ENCODE measurements around the gene TBC1D2.

Gene TBC1D2

DNA sequence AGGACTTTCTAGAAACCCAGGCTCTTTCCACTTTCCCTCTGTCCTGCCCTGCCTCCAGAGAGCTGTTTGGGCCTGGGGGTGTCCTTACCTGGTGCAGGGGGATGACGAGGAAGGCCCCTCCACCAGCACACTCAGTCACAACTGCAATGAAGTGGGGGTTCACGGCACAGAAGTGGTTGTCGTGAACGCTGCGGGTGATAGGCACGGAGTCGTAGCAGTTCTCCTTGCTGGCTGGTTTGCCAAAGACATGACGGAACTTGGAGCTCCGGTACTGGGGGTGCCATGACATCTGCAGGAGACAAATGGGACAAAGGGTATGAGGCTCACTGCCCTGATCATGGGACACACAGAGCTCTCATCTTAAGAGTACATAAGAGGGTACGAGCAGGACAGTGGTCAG is 98.1 kb downstream of the TBC1D2 start:
- H3K36me3 ChIP-seq (ENCODE audit: insufficient read depth, low read depth, low read length), result peaks cover 6% of the 10 kb centered on the region
- no peaks in the 10 kb centered on the region for H3K27me3 ChIP-seq (ENCODE audit: insufficient read depth, low read length)
- no peaks in the 10 kb centered on the region for H3K9me3 ChIP-seq (ENCODE audit: insufficient read depth, low read depth, low read length)
- no peak overlapping the region for H3K4me3 ChIP-seq (ENCODE audit: low read length)
- H3K27ac ChIP-seq (ENCODE audit: low read length), result no peak overlapping the region
- H3K4me1 ChIP-seq (ENCODE audit: insufficient read depth, low read length), result no peaks in the 10 kb centered on the region
- no peak overlapping the region for H3K9ac ChIP-seq (ENCODE audit: low read depth, low read length)

DNA sequence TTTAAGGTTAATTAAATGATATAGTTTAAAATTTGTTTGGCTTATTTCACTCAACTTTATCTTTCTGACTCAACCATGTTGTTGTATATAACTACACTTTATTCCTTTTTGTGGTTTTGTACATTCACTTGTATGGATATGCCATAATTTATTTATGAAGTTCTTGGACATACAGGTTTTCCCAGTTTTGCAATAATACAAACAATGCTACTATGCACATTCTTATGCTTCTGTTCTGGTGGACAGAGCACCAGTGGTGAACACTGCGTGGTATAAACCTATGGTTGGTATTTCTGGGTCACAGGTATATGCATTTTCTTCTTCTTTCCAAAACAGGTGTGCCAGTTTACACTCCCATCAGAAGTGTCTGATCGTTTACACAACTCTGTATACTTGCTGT is 100.8 kb downstream of the TBC1D2 start:
- Histone ChIP-seq H3K9ac (ENCODE audit: low read depth, low read length) (no peak overlapping the region), H3K36me3 (ENCODE audit: insufficient read depth, low read depth, low read length) (peaks cover 6% of the 10 kb centered on the region), H3K9me3 (ENCODE audit: insufficient read depth, low read depth, low read length) (no peaks in the 10 kb centered on the region), H3K27me3 (ENCODE audit: insufficient read depth, low read length) (no peaks in the 10 kb centered on the region), H3K27ac (ENCODE audit: low read length) (no peak overlapping the region), H3K4me3 (ENCODE audit: low read length) (no peak overlapping the region), H3K4me1 (ENCODE audit: insufficient read depth, low read length) (no peaks in the 10 kb centered on the region)

GRCh38 chr9:98152526-98152925 is 102.9 kb downstream of the TBC1D2 start:
- Histone ChIP-seq H3K27me3 (ENCODE audit: insufficient read depth, low read length) (no peaks in the 10 kb centered on the region), H3K36me3 (ENCODE audit: insufficient read depth, low read depth, low read length) (peaks cover 6% of the 10 kb centered on the region), H3K4me3 (ENCODE audit: low read length) (no peak overlapping the region), H3K9ac (ENCODE audit: low read depth, low read length) (no peak overlapping the region), H3K27ac (ENCODE audit: low read length) (no peak overlapping the region), H3K9me3 (ENCODE audit: insufficient read depth, low read depth, low read length) (no peaks in the 10 kb centered on the region), H3K4me1 (ENCODE audit: insufficient read depth, low read length) (no peaks in the 10 kb centered on the region)

GRCh38 chr9:98150721-98151120 is 104.7 kb downstream of the TBC1D2 start:
- Histone ChIP-seq H3K4me1 (ENCODE audit: insufficient read depth, low read length) (no peaks in the 10 kb centered on the region), H3K36me3 (ENCODE audit: insufficient read depth, low read depth, low read length) (peaks cover 6% of the 10 kb centered on the region), H3K27me3 (ENCODE audit: insufficient read depth, low read length) (no peaks in the 10 kb centered on the region), H3K4me3 (ENCODE audit: low read length) (no peak overlapping the region), H3K9ac (ENCODE audit: low read depth, low read length) (no peak overlapping the region), H3K9me3 (ENCODE audit: insufficient read depth, low read depth, low read length) (no peaks in the 10 kb centered on the region), H3K27ac (ENCODE audit: low read length) (no peak overlapping the region)

GRCh38 chr9:98150164-98150563 is 105.3 kb downstream of the TBC1D2 start:
- no peak overlapping the region for H3K27ac ChIP-seq (ENCODE audit: low read length)
- peaks cover 6% of the 10 kb centered on the region for H3K36me3 ChIP-seq (ENCODE audit: insufficient read depth, low read depth, low read length)
- H3K4me1 ChIP-seq (ENCODE audit: insufficient read depth, low read length), result no peaks in the 10 kb centered on the region

DNA sequence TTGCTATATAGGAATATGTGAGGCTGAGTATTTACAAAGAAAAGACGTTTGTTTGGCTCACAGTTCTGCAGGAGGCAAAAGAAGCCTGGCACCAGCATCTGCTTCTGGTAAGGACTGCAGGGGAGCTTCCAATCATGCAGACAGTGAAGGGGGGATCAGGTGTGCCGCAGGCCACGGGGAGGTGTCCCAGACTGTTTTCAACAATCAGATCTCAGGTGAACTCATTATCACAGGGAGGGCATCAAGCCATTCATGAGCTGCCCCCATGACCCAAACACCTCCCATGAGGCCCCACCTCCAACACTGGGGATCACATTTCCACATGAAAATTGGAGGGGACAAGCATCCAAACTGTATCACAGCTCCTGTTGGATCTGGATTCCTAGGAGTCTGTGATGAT is 106.0 kb downstream of the TBC1D2 start:
- no peak overlapping the region for H3K27ac ChIP-seq (ENCODE audit: low read length)
- no peaks in the 10 kb centered on the region for H3K9me3 ChIP-seq (ENCODE audit: insufficient read depth, low read depth, low read length)
- H3K36me3 ChIP-seq (ENCODE audit: insufficient read depth, low read depth, low read length), result no peaks in the 10 kb centered on the region
- no peaks in the 10 kb centered on the region for H3K27me3 ChIP-seq (ENCODE audit: insufficient read depth, low read length)
- H3K4me1 ChIP-seq (ENCODE audit: insufficient read depth, low read length), result no peaks in the 10 kb centered on the region
- H3K9ac ChIP-seq (ENCODE audit: low read depth, low read length), result no peak overlapping the region
- H3K4me3 ChIP-seq (ENCODE audit: low read length), result no peak overlapping the region

More at GRCh38 chr9:98150164-98150563, 105.3 kb downstream of the TBC1D2 start:
- Histone ChIP-seq H3K9me3 (ENCODE audit: insufficient read depth, low read depth, low read length) (no peaks in the 10 kb centered on the region), H3K9ac (ENCODE audit: low read depth, low read length) (no peak overlapping the region), H3K27me3 (ENCODE audit: insufficient read depth, low read length) (no peaks in the 10 kb centered on the region), H3K4me3 (ENCODE audit: low read length) (no peak overlapping the region)

Data from iPS-20b (cell line).